C4-2B (cell line): Measurements from ENCODE around the gene CABLES2.

Source experiments
- H3K27ac ChIP-seq: fragments of 450-650 bp; 2 replicates; pipeline ENCODE4 v1.5.1; 2017
- CTCF ChIP-seq: fragments of 450-650 bp; conservative IDR thresholded peaks from 2 replicates; pipeline ENCODE4 v1.5.1; 2017; ENCODE audit warnings: mild to moderate bottlenecking
- ZFX ChIP-seq: fragments of 450-650 bp; IDR thresholded peaks from 2 replicates; pipeline ENCODE4 v1.6.1; 2017

The CABLES2 gene

GRCh38 chr20:62371588-62372041 is 35.5 kb downstream of the CABLES2 start:
- H3K27ac ChIP-seq, result no peak overlapping the region
- TF ChIP-seq CTCF (no peak), ZFX (no peak)

- TF ChIP-seq CTCF (no peak), ZFX (no peak)
- no peak overlapping the region for H3K27ac ChIP-seq
Observed at GRCh38 chr20:62370807-62371587, 36.1 kb downstream of the CABLES2 start.

GRCh38 chr20:62370115-62370806 is 36.8 kb downstream of the CABLES2 start:
- TF ChIP-seq CTCF, result no peak
- no peak for TF ChIP-seq ZFX
- H3K27ac ChIP-seq, result no peak overlapping the region

- TF ChIP-seq CTCF, result no peak
- no peak for TF ChIP-seq ZFX
- no peak overlapping the region for H3K27ac ChIP-seq
Observed at GRCh38 chr20:62369815-62370114, 37.3 kb downstream of the CABLES2 start.

GRCh38 chr20:62368976-62369814 is 37.9 kb downstream of the CABLES2 start:
- peak overlapping the region; percentile 98 for H3K27ac ChIP-seq
- TF ChIP-seq CTCF (no peak; the same call in 1 of the 2 replicates), ZFX (no peak)

GRCh38 chr20:62368392-62368975 is 38.6 kb downstream of the CABLES2 start:
- H3K27ac ChIP-seq, result peak overlapping the region; percentile 98
- TF ChIP-seq ZFX (no peak), CTCF (no peak)
